Measurements from ENCODE around the gene PIM2. TPM values are rescaled to one million over a fixed set of nuclear protein-coding genes. Genes with fewer than 3 reads are reported as not detected.

PIM2 gene
- total RNA-seq, 1 experiment from 2014 or later, result 15.6 TPM

DNA sequence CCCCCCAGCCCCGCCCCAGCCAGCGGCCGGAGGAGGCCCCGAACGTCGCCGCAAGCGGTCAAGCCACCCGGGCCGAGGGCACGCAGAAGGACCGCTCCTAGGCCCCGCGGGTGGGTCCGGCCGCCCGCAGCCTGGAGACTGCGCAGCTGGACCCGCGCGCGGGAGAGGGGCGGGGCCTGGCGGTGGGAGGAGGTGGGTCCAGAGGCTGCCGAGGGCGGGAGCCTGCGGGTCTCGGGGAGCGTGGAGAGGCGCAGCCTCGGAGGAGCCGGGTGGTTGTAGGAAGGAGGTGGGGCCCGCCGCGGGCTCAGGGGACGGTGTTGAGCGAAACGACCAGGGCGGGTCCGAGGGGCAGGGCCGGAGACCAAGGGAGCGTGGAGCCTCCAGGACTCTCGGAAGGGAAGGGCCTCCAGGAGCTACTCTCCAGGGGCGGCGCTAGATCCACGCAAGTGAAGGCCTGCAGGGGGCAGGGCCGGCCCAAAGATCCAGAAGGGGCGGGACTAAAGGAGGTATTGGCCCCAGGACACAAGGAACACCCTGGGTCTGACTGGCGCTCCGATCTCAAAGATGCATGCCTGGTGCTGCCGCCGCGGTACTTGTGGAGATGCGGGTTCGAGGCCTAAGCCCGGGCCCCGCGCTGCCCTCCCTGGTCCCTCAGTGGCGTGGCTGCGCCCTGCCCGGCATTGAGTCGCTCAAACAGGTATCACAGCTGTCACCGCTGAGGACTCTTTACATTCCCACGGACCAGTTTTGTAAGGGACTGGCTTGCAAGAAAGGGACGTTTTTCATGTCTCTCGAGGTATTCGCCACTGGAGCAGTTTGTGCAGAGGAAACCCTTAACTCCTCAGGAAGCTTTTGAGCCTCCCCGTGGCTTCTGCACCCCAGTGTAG is 27.2 kb downstream of the PIM2 start:
- peak; percentile 96 for ATAC-seq
- DNase-seq (ENCODE audit: low read depth, low spot score), result peak; percentile 60
- no peaks in the 10 kb centered on the region for H3K9me3 ChIP-seq (ENCODE audit: control insufficient read depth in 1 of 2, insufficient read depth in 1 of 2, low read depth in 1 of 2, low read length in 2 of 2)
- peaks cover 0 to 7% of the 10 kb centered on the region in 2 experiments; a peak in 1 of 4 replicates for H3K36me3 ChIP-seq (ENCODE audit: control insufficient read depth in 1 of 2, insufficient read depth in 2 of 2, low read length in 2 of 2)
- H3K4me1 ChIP-seq (ENCODE audit: control insufficient read depth in 1 of 2, insufficient read depth in 2 of 2, low read length in 2 of 2), result peaks cover 3 to 17% of the 10 kb centered on the region in 2 experiments; a peak in 3 of 4 replicates
- H3K4me2 ChIP-seq (ENCODE audit: low read length), result peak overlapping the region; percentile 81
- H2AFZ ChIP-seq (ENCODE audit: low read depth, low read length, poor library complexity, severe bottlenecking), result no peak overlapping the region
- ChIA-PET CTCF (interaction anchor here (1.0 kb wide), 2 partner anchors 25 to 152 kb away, joined by 3 read pairs; no protein-coding TSS in a partner anchor), RAD21 (ENCODE audit: low non-redundant PET in 1 of 2, low total read pairs in 2 of 2, uncharacterized antibody in 2 of 2, unreplicated experiment in 2 of 2) (interaction anchor here in 1 of 2 experiments (1.0 kb wide), 1 partner anchor 243 kb away, joined by 3 read pairs; no protein-coding TSS in a partner anchor), POLR2A (interaction anchor here (1.8 kb wide), 1 partner anchor 20 kb away, joined by 5 read pairs; the partner anchor contains the start of gene SLC35A2)
- peak overlapping the region; percentile 55 for H3K9ac ChIP-seq (ENCODE audit: low read length)
- H3K9me2 ChIP-seq (ENCODE audit: insufficient read depth), result no peaks in the 10 kb centered on the region
- H3K79me2 ChIP-seq (ENCODE audit: insufficient read depth, low read length), result peaks cover 17% of the 10 kb centered on the region
- intact Hi-C loops (cut with micrococcal nuclease), result loop anchor here (10.0 kb wide), 1 partner anchor 87 kb away; the partner anchor contains the start of gene HDAC6
- H3K4me3 ChIP-seq (replicated peaks in 1 of 2; ENCODE audit: low read depth in 1 of 2, low read length in 2 of 2), result peak overlapping the region; percentile 38 to 48
- H3K27me3 ChIP-seq (ENCODE audit: insufficient read depth, low read length), result no peaks in the 10 kb centered on the region
- no peak overlapping the region; the same call in 1 of the 2 replicates for H3K27ac ChIP-seq (ENCODE audit: low read depth, low read length)
- no TSS peak for BruUV-seq (replicated peaks)
- TF ChIP-seq, protein P1, sequence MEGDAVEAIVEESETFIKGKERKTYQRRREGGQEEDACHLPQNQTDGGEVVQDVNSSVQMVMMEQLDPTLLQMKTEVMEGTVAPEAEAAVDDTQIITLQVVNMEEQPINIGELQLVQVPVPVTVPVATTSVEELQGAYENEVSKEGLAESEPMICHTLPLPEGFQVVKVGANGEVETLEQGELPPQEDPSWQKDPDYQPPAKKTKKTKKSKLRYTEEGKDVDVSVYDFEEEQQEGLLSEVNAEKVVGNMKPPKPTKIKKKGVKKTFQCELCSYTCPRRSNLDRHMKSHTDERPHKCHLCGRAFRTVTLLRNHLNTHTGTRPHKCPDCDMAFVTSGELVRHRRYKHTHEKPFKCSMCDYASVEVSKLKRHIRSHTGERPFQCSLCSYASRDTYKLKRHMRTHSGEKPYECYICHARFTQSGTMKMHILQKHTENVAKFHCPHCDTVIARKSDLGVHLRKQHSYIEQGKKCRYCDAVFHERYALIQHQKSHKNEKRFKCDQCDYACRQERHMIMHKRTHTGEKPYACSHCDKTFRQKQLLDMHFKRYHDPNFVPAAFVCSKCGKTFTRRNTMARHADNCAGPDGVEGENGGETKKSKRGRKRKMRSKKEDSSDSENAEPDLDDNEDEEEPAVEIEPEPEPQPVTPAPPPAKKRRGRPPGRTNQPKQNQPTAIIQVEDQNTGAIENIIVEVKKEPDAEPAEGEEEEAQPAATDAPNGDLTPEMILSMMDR (IDR thresholded peaks at IDR 0.05 in 2 of 3, conservative IDR thresholded peaks at IDR 0.05 in 1 of 3; ENCODE audit: borderline replicate concordance in 1 of 3, insufficient read depth in 1 of 3, low read depth in 2 of 3, low read length in 2 of 3), result peak in 2 of 3 experiments; percentile 33 to 50; a peak in 3 of 6 replicates
- TF ChIP-seq ZFX (IDR thresholded peaks at IDR 0.05) (peak; percentile 36; the same call in 1 of the 2 replicates), TCF7L2 (IDR thresholded peaks at IDR 0.05; ENCODE audit: borderline replicate concordance, extremely low read depth, insufficient read depth, insufficient read length) (no peak), SIN3A (IDR thresholded peaks at IDR 0.05; ENCODE audit: low read depth) (no peak), POLR2A (IDR thresholded peaks at IDR 0.05; ENCODE audit: borderline replicate concordance, extremely low read depth, insufficient read depth, insufficient read length) (no peak), SRF (IDR thresholded peaks at IDR 0.05; ENCODE audit: low read depth) (no peak), POLR2AphosphoS5 (IDR thresholded peaks at IDR 0.05; ENCODE audit: low read depth, low read length) (peak; percentile 46; the same call in 1 of the 2 replicates)
- TF ChIP-seq, protein P2, sequence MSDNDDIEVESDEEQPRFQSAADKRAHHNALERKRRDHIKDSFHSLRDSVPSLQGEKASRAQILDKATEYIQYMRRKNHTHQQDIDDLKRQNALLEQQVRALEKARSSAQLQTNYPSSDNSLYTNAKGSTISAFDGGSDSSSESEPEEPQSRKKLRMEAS (IDR thresholded peaks at IDR 0.05), result no peak
- TF ChIP-seq, protein P3, sequence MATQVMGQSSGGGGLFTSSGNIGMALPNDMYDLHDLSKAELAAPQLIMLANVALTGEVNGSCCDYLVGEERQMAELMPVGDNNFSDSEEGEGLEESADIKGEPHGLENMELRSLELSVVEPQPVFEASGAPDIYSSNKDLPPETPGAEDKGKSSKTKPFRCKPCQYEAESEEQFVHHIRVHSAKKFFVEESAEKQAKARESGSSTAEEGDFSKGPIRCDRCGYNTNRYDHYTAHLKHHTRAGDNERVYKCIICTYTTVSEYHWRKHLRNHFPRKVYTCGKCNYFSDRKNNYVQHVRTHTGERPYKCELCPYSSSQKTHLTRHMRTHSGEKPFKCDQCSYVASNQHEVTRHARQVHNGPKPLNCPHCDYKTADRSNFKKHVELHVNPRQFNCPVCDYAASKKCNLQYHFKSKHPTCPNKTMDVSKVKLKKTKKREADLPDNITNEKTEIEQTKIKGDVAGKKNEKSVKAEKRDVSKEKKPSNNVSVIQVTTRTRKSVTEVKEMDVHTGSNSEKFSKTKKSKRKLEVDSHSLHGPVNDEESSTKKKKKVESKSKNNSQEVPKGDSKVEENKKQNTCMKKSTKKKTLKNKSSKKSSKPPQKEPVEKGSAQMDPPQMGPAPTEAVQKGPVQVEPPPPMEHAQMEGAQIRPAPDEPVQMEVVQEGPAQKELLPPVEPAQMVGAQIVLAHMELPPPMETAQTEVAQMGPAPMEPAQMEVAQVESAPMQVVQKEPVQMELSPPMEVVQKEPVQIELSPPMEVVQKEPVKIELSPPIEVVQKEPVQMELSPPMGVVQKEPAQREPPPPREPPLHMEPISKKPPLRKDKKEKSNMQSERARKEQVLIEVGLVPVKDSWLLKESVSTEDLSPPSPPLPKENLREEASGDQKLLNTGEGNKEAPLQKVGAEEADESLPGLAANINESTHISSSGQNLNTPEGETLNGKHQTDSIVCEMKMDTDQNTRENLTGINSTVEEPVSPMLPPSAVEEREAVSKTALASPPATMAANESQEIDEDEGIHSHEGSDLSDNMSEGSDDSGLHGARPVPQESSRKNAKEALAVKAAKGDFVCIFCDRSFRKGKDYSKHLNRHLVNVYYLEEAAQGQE (IDR thresholded peaks at IDR 0.05; ENCODE audit: low read depth), result no peak
- no peaks in the 10 kb centered on the region for H4K20me1 ChIP-seq (ENCODE audit: insufficient read depth)
